ENCODE measurements around the gene RPS3A. TPM values are rescaled to one million over a fixed set of nuclear protein-coding genes. Genes with fewer than 3 reads are reported as not detected.

Gene RPS3A
- total RNA-seq, 1 experiment from 2014 or later = 2,111 TPM

GRCh38 chr4:151143811-151144210 lies 44.4 kb downstream of the RPS3A start (continued):
- no peak for TF ChIP-seq USF2 (CRISPR knock-in tag; IDR thresholded peaks at IDR 0.05)
- no peak for TF ChIP-seq FOXP1 (CRISPR knock-in tag; IDR thresholded peaks at IDR 0.05; ENCODE audit: borderline replicate concordance)
- TF ChIP-seq NR3C1 (CRISPR knock-in tag; conservative IDR thresholded peaks at IDR 0.05; ENCODE audit: low read depth) = no peak

GRCh38 chr4:151144329-151145072 lies 45.1 kb downstream of the RPS3A start:
- Mint-ChIP-seq H3K4me1 (peaks cover 6% of the 10 kb centered on the region; the same call in 1 of the 2 replicates), H3K36me3 (peaks cover 34% of the 10 kb centered on the region), H3K4me3 (no peak overlapping the region), H3K27me3 (ENCODE audit: low read depth) (no peaks in the 10 kb centered on the region), H3K27ac (peak overlapping the region; percentile 31; the same call in 1 of the 2 replicates), H3K9me3 (no peaks in the 10 kb centered on the region)
- DNase-seq (ENCODE audit: low spot score) = no peak
- CTCF ChIA-PET = interaction anchor here (0.8 to 1.5 kb wide), 3 partner anchors 27 to 345 kb away, joined by 3 read pairs; partner anchors contain the start of gene PRSS48
- POLR2A ChIA-PET = no interaction called here
- TF ChIP-seq ZNF317 (CRISPR knock-in tag; IDR thresholded peaks at IDR 0.05; ENCODE audit: borderline replicate concordance, low read depth) = no peak
- no peak for TF ChIP-seq KAT7 (CRISPR knock-in tag; IDR thresholded peaks at IDR 0.05; ENCODE audit: borderline replicate concordance)
- no peak for TF ChIP-seq E2F5 (CRISPR knock-in tag; IDR thresholded peaks at IDR 0.05)
- TF ChIP-seq MAX (CRISPR knock-in tag; IDR thresholded peaks at IDR 0.05) = no peak
- no peak for TF ChIP-seq PRDM15 (CRISPR knock-in tag; IDR thresholded peaks at IDR 0.05)
- no peak for TF ChIP-seq ARID4B (CRISPR knock-in tag; IDR thresholded peaks at IDR 0.05; ENCODE audit: borderline replicate concordance)
- TF ChIP-seq FOXK1 (CRISPR knock-in tag; IDR thresholded peaks at IDR 0.05) = no peak
- TF ChIP-seq OVOL2 (CRISPR knock-in tag; IDR thresholded peaks at IDR 0.05; ENCODE audit: borderline replicate concordance) = no peak
- TF ChIP-seq ATF2 (CRISPR knock-in tag; IDR thresholded peaks at IDR 0.05; ENCODE audit: borderline replicate concordance, low read depth) = no peak
- TF ChIP-seq ZBTB43 (CRISPR knock-in tag; IDR thresholded peaks at IDR 0.05) = no peak
- TF ChIP-seq ZNF512 (CRISPR knock-in tag; IDR thresholded peaks at IDR 0.05; ENCODE audit: borderline replicate concordance) = no peak
- no peak for TF ChIP-seq ZNF671 (CRISPR knock-in tag; IDR thresholded peaks at IDR 0.05)
- no peak for ATAC-seq

Measured in WTC11 (cell line).